Mesenchymal stem cell (in vitro differentiated cells and primary cell): ENCODE results near the gene C6orf15.

Source experiments
- DNase-seq: peaks from one replicate; pipeline ENCODE4 v3.0.0-alpha.2; 2013
- H2AFZ ChIP-seq: one replicate; pipeline ENCODE4 v1.6.1; 2013; ENCODE audit warnings: low read depth, mild to moderate bottlenecking, control low read depth, inconsistent platforms, low read length, moderate library complexity
- H2AK5ac ChIP-seq: 2 replicates; pipeline ENCODE4 v1.6.1; 2013; ENCODE audit warnings: low read length, moderate library complexity, mild to moderate bottlenecking, inconsistent platforms; ENCODE audit not compliant: severe bottlenecking
- H2BK120ac ChIP-seq: one replicate; pipeline ENCODE4 v1.6.1; 2013; ENCODE audit warnings: low read depth, mild to moderate bottlenecking, inconsistent platforms, low read length, moderate library complexity
- H2BK12ac ChIP-seq, 2 experiments: one replicate each; pipeline ENCODE4 v1.6.1; 2013; ENCODE audit warnings: inconsistent platforms in 2 of 2, low read length in 2 of 2, mild to moderate bottlenecking in 2 of 2, moderate library complexity in 2 of 2, control low read depth in 1 of 2
- H2BK15ac ChIP-seq: one replicate; pipeline ENCODE4 v1.6.1; 2013; ENCODE audit warnings: mild to moderate bottlenecking, low read depth, inconsistent platforms; ENCODE audit not compliant: poor library complexity, severe bottlenecking
- H2BK5ac ChIP-seq: 2 replicates; pipeline ENCODE4 v1.6.1; 2013; ENCODE audit warnings: low read depth, mild to moderate bottlenecking, low read length, control low read depth, inconsistent platforms; ENCODE audit not compliant: poor library complexity, severe bottlenecking
- H3K14ac ChIP-seq, 2 experiments: one replicate each; pipeline ENCODE4 v1.6.1; 2013; ENCODE audit warnings: inconsistent platforms in 2 of 2, low read length in 2 of 2, control low read depth in 1 of 2, mild to moderate bottlenecking in 1 of 2, moderate library complexity in 1 of 2
- H3K18ac ChIP-seq, 2 experiments: one replicate each; pipeline ENCODE4 v1.6.1; 2013; ENCODE audit warnings: inconsistent platforms in 2 of 2, low read length in 2 of 2, control low read depth in 1 of 2, low read depth in 1 of 2, mild to moderate bottlenecking in 1 of 2
- H3K23ac ChIP-seq, 2 experiments: one replicate each; pipeline ENCODE4 v1.6.1; 2013; ENCODE audit warnings: inconsistent platforms in 2 of 2, low read length in 2 of 2, mild to moderate bottlenecking in 2 of 2, moderate library complexity in 2 of 2, control low read depth in 1 of 2
- H3K27ac ChIP-seq: 2 replicates; pipeline ENCODE4 v1.5.1; 2013; ENCODE audit warnings: mild to moderate bottlenecking, moderate library complexity, low read length, control low read depth, inconsistent platforms; ENCODE audit not compliant: poor library complexity, severe bottlenecking
- H3K27me3 ChIP-seq, 2 experiments: 2 replicates each; pipeline versions ENCODE4 v1.6.1 to v1.7.0; 2013; ENCODE audit warnings: low read length in 2 of 2, mild to moderate bottlenecking in 2 of 2, moderate library complexity in 2 of 2, control low read depth in 1 of 2, inconsistent platforms in 1 of 2; ENCODE audit not compliant: control insufficient read depth in 1 of 2, insufficient read depth in 1 of 2
- H3K36me3 ChIP-seq, 2 experiments: 2 replicates each; pipeline versions ENCODE4 v1.6.1 to v1.7.0; 2013; ENCODE audit warnings: low read length in 2 of 2, control low read depth in 1 of 2, inconsistent platforms in 1 of 2, low read depth in 1 of 2, mild to moderate bottlenecking in 1 of 2; ENCODE audit not compliant: insufficient read depth in 2 of 2, control insufficient read depth in 1 of 2
- H3K4ac ChIP-seq, 2 experiments: one replicate each; pipeline ENCODE4 v1.6.1; 2013; ENCODE audit warnings: inconsistent platforms in 2 of 2, low read length in 2 of 2, mild to moderate bottlenecking in 2 of 2, moderate library complexity in 2 of 2, control low read depth in 1 of 2, low read depth in 1 of 2
- H3K4me1 ChIP-seq: 2 replicates; pipeline ENCODE4 v1.6.1; 2013; ENCODE audit warnings: low read depth, low read length, control low read depth; ENCODE audit not compliant: control insufficient read depth, insufficient read depth
- H3K4me2 ChIP-seq: 2 replicates; pipeline ENCODE4 v1.6.1; 2013; ENCODE audit warnings: low read length, mild to moderate bottlenecking, inconsistent platforms; ENCODE audit not compliant: poor library complexity, severe bottlenecking
- H3K4me3 ChIP-seq, 2 experiments: 2 replicates each; pipeline versions ENCODE4 v1.5.1 to v1.7.0; 2013; ENCODE audit warnings: low read length in 2 of 2, mild to moderate bottlenecking in 2 of 2, control low read depth in 1 of 2, low read depth in 1 of 2; ENCODE audit not compliant: insufficient read depth in 1 of 2
- H3K79me1 ChIP-seq: replicated peaks from 2 replicates; pipeline ENCODE4 v1.6.1; 2013; ENCODE audit warnings: mild to moderate bottlenecking, control low read depth, low read length, inconsistent platforms; ENCODE audit not compliant: poor library complexity, severe bottlenecking
- H3K9ac ChIP-seq: 2 replicates; pipeline ENCODE4 v1.7.0; 2013; ENCODE audit warnings: mild to moderate bottlenecking, low read length, moderate library complexity
- H3K9me3 ChIP-seq: 2 replicates; pipeline ENCODE4 v1.7.0; 2013; ENCODE audit warnings: mild to moderate bottlenecking, low read length; ENCODE audit not compliant: control insufficient read depth
- H4K8ac ChIP-seq: one replicate; pipeline ENCODE4 v1.6.1; 2013; ENCODE audit warnings: inconsistent platforms, mild to moderate bottlenecking, low read length, moderate library complexity
- H4K91ac ChIP-seq: one replicate; pipeline ENCODE4 v1.6.1; 2013; ENCODE audit warnings: mild to moderate bottlenecking, low read length, inconsistent platforms
- WGBS: methylation state at CpG from one replicate; pipeline ENCODE4 v1.1.7; 2013; ENCODE audit warnings: mixed read lengths; 5-methylcytosine and 5-hydroxymethylcytosine counted together

The C6orf15 gene

DNA sequence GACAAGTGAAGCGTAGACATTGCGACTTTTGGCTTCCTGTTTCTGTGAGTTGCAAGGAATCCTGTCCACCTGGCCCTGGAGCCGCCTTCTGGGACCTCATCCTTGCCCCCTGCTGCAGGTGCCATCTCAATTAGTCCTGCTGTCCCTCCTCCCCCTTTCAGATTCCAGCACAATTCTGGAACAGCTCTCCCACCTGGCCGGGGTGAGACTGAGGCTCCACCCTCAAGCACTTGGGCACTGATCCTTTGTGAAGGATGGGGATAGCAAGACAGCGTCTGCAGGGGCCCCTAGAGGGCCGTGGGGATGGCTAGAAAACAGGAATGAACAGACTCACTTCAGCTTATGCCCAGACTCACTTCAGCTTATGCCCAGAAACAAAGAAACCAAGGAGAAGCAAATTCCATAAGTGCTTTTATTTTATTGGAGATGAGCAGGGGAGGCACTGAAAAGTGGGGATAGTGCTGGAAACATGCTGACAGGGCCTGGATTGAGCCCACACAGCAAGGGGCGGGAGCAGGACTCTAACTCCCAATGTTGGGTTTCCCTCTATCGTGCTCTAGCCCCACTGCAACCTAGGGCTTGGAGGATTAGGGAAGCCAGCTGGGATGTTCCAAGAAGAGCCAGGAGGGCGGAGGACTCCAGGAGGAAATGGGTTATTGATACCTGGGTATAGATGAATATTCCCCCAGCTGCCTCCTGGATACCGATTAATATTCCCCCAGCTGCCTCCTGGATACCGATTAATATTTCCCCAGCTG, 1.4 kb downstream of the C6orf15 start:
- H3K79me1 ChIP-seq = peaks cover 9% of the 10 kb centered on the region
- H2AK5ac ChIP-seq = no peak overlapping the region
- H3K4me2 ChIP-seq = no peak overlapping the region
- no peak overlapping the region for H4K8ac ChIP-seq
- no peaks in the 10 kb centered on the region for H3K36me3 ChIP-seq
- H3K4ac ChIP-seq = no peak overlapping the region
- H3K14ac ChIP-seq = no peak overlapping the region
- H3K9ac ChIP-seq = no peak overlapping the region
- H3K23ac ChIP-seq = no peak overlapping the region
- H2BK5ac ChIP-seq = no peak overlapping the region
- no peak overlapping the region for H2BK120ac ChIP-seq
- no peak for DNase-seq
- no peak overlapping the region for H2AFZ ChIP-seq
- peaks cover 13 to 36% of the 10 kb centered on the region in 2 experiments for H3K27me3 ChIP-seq
- H3K4me1 ChIP-seq = peaks cover 18% of the 10 kb centered on the region
- H3K27ac ChIP-seq = no peak overlapping the region
- no peak overlapping the region for H2BK12ac ChIP-seq
- H3K9me3 ChIP-seq = no peaks in the 10 kb centered on the region
- WGBS = 74% methylated on average over 8 of the region's 11 CpGs
- H2BK15ac ChIP-seq = no peak overlapping the region
- no peak overlapping the region for H3K4me3 ChIP-seq
- H4K91ac ChIP-seq = no peak overlapping the region
- H3K18ac ChIP-seq = no peak overlapping the region

DNA sequence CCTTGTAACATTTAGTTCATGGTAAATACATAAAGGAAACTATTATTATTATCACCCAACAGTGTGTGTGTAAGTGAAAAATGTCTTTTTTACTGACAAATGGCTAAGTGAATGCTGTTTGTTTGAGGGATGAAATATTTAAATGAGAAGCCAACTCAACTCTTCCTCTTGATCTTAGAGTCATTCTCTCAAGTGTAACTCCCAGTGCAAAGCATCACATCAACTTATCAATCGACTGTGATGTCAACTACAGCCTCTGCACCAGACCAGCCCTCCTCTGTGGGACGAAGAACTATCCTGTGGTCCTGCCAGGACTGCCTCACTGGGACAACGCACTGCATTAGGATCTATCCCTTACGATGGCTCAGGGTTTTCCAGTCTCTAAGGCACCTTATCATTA, 5.3 kb downstream of the C6orf15 start:
- H3K27me3 ChIP-seq = peaks cover 13 to 36% of the 10 kb centered on the region in 2 experiments
- no peak overlapping the region for H3K4me3 ChIP-seq
- H3K4me1 ChIP-seq = peaks cover 2% of the 10 kb centered on the region
- no peak overlapping the region for H2AFZ ChIP-seq
- no peak overlapping the region for H3K4ac ChIP-seq
- no peak overlapping the region for H3K18ac ChIP-seq
- 75% methylated on average over 3 of the region's 4 CpGs for WGBS
- H3K14ac ChIP-seq = no peak overlapping the region
- H2BK15ac ChIP-seq = no peak overlapping the region
- H3K23ac ChIP-seq = no peak overlapping the region
- no peaks in the 10 kb centered on the region for H3K36me3 ChIP-seq
- no peak overlapping the region for H3K4me2 ChIP-seq
- H2BK120ac ChIP-seq = no peak overlapping the region
- H2BK5ac ChIP-seq = no peak overlapping the region
- H3K9ac ChIP-seq = no peak overlapping the region
- DNase-seq = no peak
- H2BK12ac ChIP-seq = no peak overlapping the region
- no peaks in the 10 kb centered on the region for H3K79me1 ChIP-seq
- no peak overlapping the region for H4K91ac ChIP-seq
- H3K27ac ChIP-seq = no peak overlapping the region
- no peak overlapping the region for H2AK5ac ChIP-seq
- no peaks in the 10 kb centered on the region for H3K9me3 ChIP-seq
- no peak overlapping the region for H4K8ac ChIP-seq

DNA sequence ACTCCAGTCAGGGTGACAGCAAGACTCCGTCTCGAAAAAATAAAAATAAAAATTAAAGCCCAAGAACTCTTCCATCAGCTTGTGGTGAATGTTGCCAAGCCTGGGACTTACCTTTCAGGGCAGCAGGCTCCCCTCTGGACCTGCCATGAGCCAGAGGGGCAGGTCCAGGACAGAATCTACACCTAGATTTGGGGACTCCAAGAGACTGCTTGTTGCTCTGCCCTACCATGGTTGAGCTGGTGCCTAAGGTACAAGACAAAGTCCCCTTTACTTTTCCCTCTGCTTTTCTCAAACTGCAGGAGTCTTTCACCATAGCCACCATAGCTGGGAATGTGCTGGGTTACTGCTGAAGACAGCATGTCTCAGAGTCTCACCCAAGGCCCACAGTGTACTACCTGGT, 9.2 kb downstream of the C6orf15 start:
- WGBS = 92% methylated on average over 2 of the region's 2 CpGs
- no peak overlapping the region for H3K18ac ChIP-seq
- no peak overlapping the region for H3K23ac ChIP-seq
- no peak overlapping the region for H3K4me3 ChIP-seq
- H3K9me3 ChIP-seq = no peaks in the 10 kb centered on the region
- no peak overlapping the region for H3K27ac ChIP-seq
- H3K9ac ChIP-seq = no peak overlapping the region
- no peaks in the 10 kb centered on the region for H3K4me1 ChIP-seq
- no peak overlapping the region for H2BK5ac ChIP-seq
- DNase-seq = no peak
- H2BK12ac ChIP-seq = no peak overlapping the region
- no peak overlapping the region for H4K91ac ChIP-seq
- H3K79me1 ChIP-seq = no peaks in the 10 kb centered on the region
- no peak overlapping the region for H4K8ac ChIP-seq
- H2AFZ ChIP-seq = no peak overlapping the region
- H3K14ac ChIP-seq = no peak overlapping the region
- H2BK120ac ChIP-seq = no peak overlapping the region
- no peak overlapping the region for H3K4me2 ChIP-seq
- no peak overlapping the region for H2AK5ac ChIP-seq
- H3K36me3 ChIP-seq = no peaks in the 10 kb centered on the region
- no peak overlapping the region for H2BK15ac ChIP-seq
- H3K27me3 ChIP-seq = peaks cover 0 to 7% of the 10 kb centered on the region in 2 experiments
- H3K4ac ChIP-seq = no peak overlapping the region

DNA sequence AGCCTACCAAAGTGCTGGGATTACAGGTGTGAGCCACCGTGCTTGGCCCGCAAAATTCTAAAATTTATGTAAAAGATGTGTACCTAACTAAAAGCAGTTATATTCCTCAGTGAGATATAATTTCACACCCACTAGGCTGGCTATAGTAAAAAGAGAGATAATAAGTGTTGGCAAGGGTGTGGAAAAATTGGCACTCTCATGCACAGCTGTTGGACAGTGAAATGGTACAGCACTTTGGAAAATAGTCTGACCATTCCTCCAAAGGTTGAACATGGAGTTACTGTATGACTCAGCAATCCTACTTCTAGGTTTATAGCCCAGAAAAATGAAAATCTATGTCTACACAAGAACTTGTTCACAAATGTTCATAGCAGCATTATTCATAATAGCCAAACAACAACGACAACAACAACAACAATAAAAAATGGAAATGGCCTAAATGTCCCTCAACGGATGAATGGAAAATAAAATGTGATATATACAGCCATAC, 13.9 kb downstream of the C6orf15 start:
- no peaks in the 10 kb centered on the region for H3K79me1 ChIP-seq
- no peaks in the 10 kb centered on the region for H3K27me3 ChIP-seq
- H3K4ac ChIP-seq = no peak overlapping the region
- H2BK15ac ChIP-seq = no peak overlapping the region
- H3K36me3 ChIP-seq = no peaks in the 10 kb centered on the region
- H4K91ac ChIP-seq = no peak overlapping the region
- no peak overlapping the region for H2AK5ac ChIP-seq
- no peak overlapping the region for H3K23ac ChIP-seq
- no peak overlapping the region for H3K4me3 ChIP-seq
- H2BK5ac ChIP-seq = no peak overlapping the region
- H3K27ac ChIP-seq = no peak overlapping the region
- H2BK120ac ChIP-seq = no peak overlapping the region
- peaks cover 1% of the 10 kb centered on the region for H3K4me1 ChIP-seq
- H3K14ac ChIP-seq = no peak overlapping the region
- H2AFZ ChIP-seq = no peak overlapping the region
- no peak overlapping the region for H4K8ac ChIP-seq
- no peak overlapping the region for H3K18ac ChIP-seq
- no peak overlapping the region for H2BK12ac ChIP-seq
- WGBS = 80% methylated on average over 1 of the region's 4 CpGs
- H3K9ac ChIP-seq = no peak overlapping the region
- no peaks in the 10 kb centered on the region for H3K9me3 ChIP-seq
- DNase-seq = no peak
- no peak overlapping the region for H3K4me2 ChIP-seq
